Thyroid gland (tissue), 4 donors: Measurements from ENCODE around the gene ANTXR1. TPM values are rescaled to one million over a fixed set of nuclear protein-coding genes. Genes with fewer than 3 reads are reported as not detected.

Experiments
- DNase-seq, 2 donors: peaks; one replicate each; pipeline ENCODE4 v3.0.0-alpha.2; 2019
- H3K27ac ChIP-seq, 3 donors: fragments of 200-600 bp; sonication (generic); 1 replicate in 2 of 3; 2 replicates in 1 of 3; pipeline ENCODE4 v1.5.1; 2016 to 2019; ENCODE audit warnings: mild to moderate bottlenecking in 1 of 3, moderate library complexity in 1 of 3
- H3K27me3 ChIP-seq: fragments of 200-600 bp; sonication (generic); one replicate; pipeline ENCODE4 v1.5.1; 2019
- H3K36me3 ChIP-seq, 2 donors: fragments of 200-600 bp; sonication (generic); one replicate each; pipeline ENCODE4 v1.5.1; 2016 to 2019
- H3K4me1 ChIP-seq, 2 donors: fragments of 200-600 bp; sonication (generic); one replicate each; pipeline ENCODE4 v1.5.1; 2017 to 2019
- H3K4me3 ChIP-seq, 3 donors: fragments of 200-600 bp; sonication (generic); replicated peaks in 1 of 3; 1 replicate in 2 of 3; 2 replicates in 1 of 3; pipeline ENCODE4 v1.5.1; 2016; ENCODE audit warnings: mild to moderate bottlenecking in 1 of 3
- H3K9me3 ChIP-seq: fragments of 200-600 bp; sonication (generic); one replicate; pipeline ENCODE4 v1.5.1; 2017
- POLR2A ChIP-seq, 2 donors: fragments of 450-650 bp; IDR thresholded peaks; one replicate each; pipeline ENCODE4 v1.6.1; 2017; ENCODE audit warnings: antibody characterized with exemption in 2 of 2, mild to moderate bottlenecking in 2 of 2, moderate library complexity in 1 of 2
- WGBS, 2 donors: methylation state at CpG; one replicate each; pipeline ENCODE4 v1.1.5; 2017; 5-methylcytosine and 5-hydroxymethylcytosine counted together
- intact Hi-C: fragments of 100-400 bp; cut with DNase I; formaldehyde crosslinking; loops from one replicate; pipeline ENCODE4 v1.15.1; 2023
- total RNA-seq, 4 donors: library from RNA; depleted of rRNA; stranded (reverse); fragments of >200 nt; gene quantifications; one replicate each; pipeline ENCODE4 v1.2.3, GENCODE V29; 2016
- TF ChIP-seq, protein P1 (sequence below), 6 experiments: fragments of 200-600 bp in 3 of 6; fragments of 450-650 bp in 3 of 6; sonication (generic) in 3 of 6; IDR thresholded peaks; one replicate each; pipeline ENCODE4 v1.5.1; 2016 to 2019; ENCODE audit warnings: antibody characterized with exemption in 6 of 6, mild to moderate bottlenecking in 2 of 6, inconsistent platforms in 1 of 6, moderate library complexity in 1 of 6

The ANTXR1 gene
- total RNA-seq, 4 donors from 2014 or later: 56.4 to 103 (median 79.3) TPM

GRCh38 chr2:69070969-69071368 is 58.0 kb downstream of the ANTXR1 start:
- H3K36me3 ChIP-seq: no peaks in the 10 kb centered on the region
- H3K9me3 ChIP-seq: no peaks in the 10 kb centered on the region
- H3K27ac ChIP-seq: no peak overlapping the region
- DNase-seq: no peak
- intact Hi-C loops: no loop called here
- no peaks in the 10 kb centered on the region for H3K27me3 ChIP-seq
- no peak overlapping the region for H3K4me3 ChIP-seq
- H3K4me1 ChIP-seq: peaks cover 0 to 4% of the 10 kb centered on the region in 2 donors
- TF ChIP-seq POLR2A (IDR thresholded peaks at IDR 0.05): no peak
- TF ChIP-seq, protein P1, sequence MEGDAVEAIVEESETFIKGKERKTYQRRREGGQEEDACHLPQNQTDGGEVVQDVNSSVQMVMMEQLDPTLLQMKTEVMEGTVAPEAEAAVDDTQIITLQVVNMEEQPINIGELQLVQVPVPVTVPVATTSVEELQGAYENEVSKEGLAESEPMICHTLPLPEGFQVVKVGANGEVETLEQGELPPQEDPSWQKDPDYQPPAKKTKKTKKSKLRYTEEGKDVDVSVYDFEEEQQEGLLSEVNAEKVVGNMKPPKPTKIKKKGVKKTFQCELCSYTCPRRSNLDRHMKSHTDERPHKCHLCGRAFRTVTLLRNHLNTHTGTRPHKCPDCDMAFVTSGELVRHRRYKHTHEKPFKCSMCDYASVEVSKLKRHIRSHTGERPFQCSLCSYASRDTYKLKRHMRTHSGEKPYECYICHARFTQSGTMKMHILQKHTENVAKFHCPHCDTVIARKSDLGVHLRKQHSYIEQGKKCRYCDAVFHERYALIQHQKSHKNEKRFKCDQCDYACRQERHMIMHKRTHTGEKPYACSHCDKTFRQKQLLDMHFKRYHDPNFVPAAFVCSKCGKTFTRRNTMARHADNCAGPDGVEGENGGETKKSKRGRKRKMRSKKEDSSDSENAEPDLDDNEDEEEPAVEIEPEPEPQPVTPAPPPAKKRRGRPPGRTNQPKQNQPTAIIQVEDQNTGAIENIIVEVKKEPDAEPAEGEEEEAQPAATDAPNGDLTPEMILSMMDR (IDR thresholded peaks at IDR 0.05): no peak
- 91 to 97% methylated on average over 3 of the region's 3 CpGs for WGBS, 2 donors

DNA sequence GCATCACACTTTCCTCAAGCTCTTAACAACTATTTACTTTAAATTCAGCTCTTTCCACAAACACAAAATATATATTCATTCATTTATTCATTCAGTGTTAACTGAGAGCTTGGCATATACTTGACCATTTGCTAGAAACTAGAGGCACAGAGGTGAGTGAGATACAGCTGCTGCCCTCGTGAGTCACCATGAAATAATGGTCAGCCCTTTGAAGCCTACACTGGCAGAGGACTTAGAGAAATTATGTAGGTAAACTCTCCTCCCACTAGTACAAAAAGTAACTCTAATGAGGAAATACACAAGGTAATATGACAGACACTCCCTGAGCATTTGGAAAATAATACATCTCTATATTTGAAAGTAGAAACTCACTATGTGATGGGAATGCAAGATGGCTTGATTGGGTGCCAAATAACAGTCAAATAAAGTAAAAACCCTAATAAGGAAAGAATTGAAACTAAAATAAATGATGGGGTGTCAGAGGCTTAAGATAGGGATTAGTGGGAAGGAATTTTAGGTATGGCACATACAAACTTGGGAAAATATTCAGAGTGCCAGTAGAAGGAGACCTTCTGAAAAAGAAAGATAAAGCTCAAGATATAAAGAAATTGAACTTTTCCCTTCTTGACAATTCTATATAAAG is 61.1 kb downstream of the ANTXR1 start:
- TF ChIP-seq, protein P1 (IDR thresholded peaks at IDR 0.05): no peak
- no peak for TF ChIP-seq POLR2A (IDR thresholded peaks at IDR 0.05)
- Histone ChIP-seq H3K4me1 (no peaks in the 10 kb centered on the region), H3K27ac (no peak overlapping the region), H3K36me3 (no peaks in the 10 kb centered on the region), H3K9me3 (no peaks in the 10 kb centered on the region), H3K27me3 (no peaks in the 10 kb centered on the region), H3K4me3 (no peak overlapping the region)
- no peak for DNase-seq
- 87 to 93% methylated on average over 1 of the region's 1 CpG for WGBS, 2 donors
- intact Hi-C loops: no loop called here

GRCh38 chr2:69074918-69075317 is 61.9 kb downstream of the ANTXR1 start:
- H3K36me3 ChIP-seq: no peaks in the 10 kb centered on the region
- no peaks in the 10 kb centered on the region for H3K27me3 ChIP-seq
- no peak for DNase-seq
- H3K9me3 ChIP-seq: no peaks in the 10 kb centered on the region
- intact Hi-C loops: no loop called here
- H3K27ac ChIP-seq: no peak overlapping the region
- WGBS, 2 donors: 94% methylated on average over 4 of the region's 4 CpGs
- H3K4me3 ChIP-seq: no peak overlapping the region
- TF ChIP-seq POLR2A (IDR thresholded peaks at IDR 0.05): no peak
- TF ChIP-seq, protein P1 (IDR thresholded peaks at IDR 0.05): no peak
- no peaks in the 10 kb centered on the region for H3K4me1 ChIP-seq

DNA sequence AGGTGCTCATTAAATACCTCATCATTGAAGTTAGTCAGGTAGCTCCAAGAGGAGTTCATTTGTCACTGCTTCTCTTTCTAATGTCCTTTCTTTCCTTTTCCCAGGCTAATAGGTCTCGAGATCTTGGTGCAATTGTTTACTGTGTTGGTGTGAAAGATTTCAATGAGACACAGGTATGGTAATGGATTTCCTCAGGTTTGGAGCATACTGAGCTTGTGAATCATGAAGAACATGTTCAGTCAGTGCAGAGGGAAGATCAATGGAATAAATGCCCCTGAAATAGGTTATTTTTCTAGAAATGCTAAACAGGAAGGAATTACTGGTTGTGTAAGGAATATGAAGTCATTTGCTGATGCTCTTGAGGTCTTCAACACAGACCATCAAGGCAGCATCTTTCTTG is 62.5 kb downstream of the ANTXR1 start:
- Histone ChIP-seq H3K9me3 (no peaks in the 10 kb centered on the region), H3K36me3 (no peaks in the 10 kb centered on the region), H3K4me3 (no peak overlapping the region), H3K27ac (no peak overlapping the region), H3K27me3 (no peaks in the 10 kb centered on the region), H3K4me1 (no peaks in the 10 kb centered on the region)
- no peak for DNase-seq
- TF ChIP-seq POLR2A (IDR thresholded peaks at IDR 0.05): no peak
- TF ChIP-seq, protein P1 (IDR thresholded peaks at IDR 0.05): no peak
- 93 to 97% methylated on average over 1 of the region's 1 CpG for WGBS, 2 donors
- intact Hi-C loops: no loop called here

- peaks cover 0 to 3% of the 10 kb centered on the region in 2 donors for H3K4me1 ChIP-seq
- no peaks in the 10 kb centered on the region for H3K36me3 ChIP-seq
- TF ChIP-seq, protein P1 (IDR thresholded peaks at IDR 0.05): no peak
- TF ChIP-seq POLR2A (IDR thresholded peaks at IDR 0.05): no peak
- intact Hi-C loops: no loop called here
- no peak for DNase-seq
- H3K27me3 ChIP-seq: no peaks in the 10 kb centered on the region
- 91 to 94% methylated on average over 2 of the region's 2 CpGs for WGBS, 2 donors
- H3K4me3 ChIP-seq: no peak overlapping the region
- H3K9me3 ChIP-seq: no peaks in the 10 kb centered on the region
- peak overlapping the region in 1 of 3 donors; percentile 32 for H3K27ac ChIP-seq
Observed at GRCh38 chr2:69076601-69077000, 63.6 kb downstream of the ANTXR1 start.
